Activated CD4-positive, alpha-beta T cell treated with anti-CD3 and anti-CD28 coated beads, Interleukin-2, amount 50 U/mL, for 4 hours (primary cell): ENCODE measurements around the gene TMEM225.
"Not testable (repeated sequence)": the region's sequence is repeated elsewhere in the genome, so short reads cannot be mapped to it uniquely, and the experiment has no call there.

Experiments used
- DNase-seq, 2 experiments: peaks; one replicate each; pipeline ENCODE4 v3.0.0-alpha.2; 2020

Gene TMEM225, protein sequence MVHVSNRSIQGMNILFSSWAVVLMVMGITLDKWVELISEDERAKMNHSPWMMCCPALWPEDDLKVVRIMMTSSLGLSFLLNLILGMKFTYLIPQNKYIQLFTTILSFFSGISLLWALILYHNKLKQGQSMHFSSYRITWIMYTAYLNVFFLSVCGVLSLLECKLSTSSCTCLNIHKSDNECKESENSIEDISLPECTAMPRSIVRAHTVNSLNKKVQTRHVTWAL

DNA sequence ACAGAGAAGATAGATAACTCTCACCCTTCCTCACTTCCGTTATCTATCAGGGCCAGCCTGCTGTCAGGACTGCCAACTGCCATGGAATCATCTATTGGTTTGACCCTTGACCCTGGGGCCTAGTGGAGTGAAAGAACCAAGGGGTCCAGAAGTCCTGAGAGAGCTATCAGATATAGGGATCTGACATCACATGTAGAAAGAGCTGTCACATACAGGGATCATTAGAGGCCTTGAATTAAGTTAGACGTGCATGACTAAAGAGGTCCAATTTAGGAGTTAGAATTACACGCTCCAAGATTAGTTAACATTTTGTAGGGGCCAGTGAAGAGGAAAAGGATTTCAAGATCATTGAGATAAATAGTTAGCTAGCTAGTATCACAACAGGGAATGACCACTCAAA is at the start of gene TMEM225:
TMEM225 (minus strand) TSS at position 101 of the 400 bp plus-strand sequence. CDS start 245 bp downstream, outside the sequence.
- no peak for DNase-seq

- DNase-seq = no peak
Observed at GRCh38 chr11:123924027-123924426, 38.6 kb upstream of the TMEM225 start.

DNA sequence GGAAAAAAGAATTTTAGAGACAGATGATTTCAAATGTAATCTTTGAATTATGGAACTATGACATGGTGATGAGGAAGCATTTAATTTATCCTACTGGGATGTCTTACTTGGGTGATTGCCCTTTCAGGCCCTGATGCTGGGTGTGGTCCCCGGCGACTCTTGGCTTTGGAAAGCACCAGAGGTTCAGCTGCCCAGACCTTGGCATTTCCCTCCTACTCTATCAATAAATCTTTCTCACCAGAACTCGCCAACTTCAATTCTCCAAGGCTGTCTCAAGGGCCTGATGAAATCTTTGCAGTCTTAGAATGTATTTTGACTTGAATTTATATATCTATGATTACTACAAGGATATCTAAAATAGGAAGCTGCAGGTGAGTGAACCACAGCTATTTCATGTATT is 35.5 kb upstream of the TMEM225 start:
- DNase-seq = no peak

GRCh38 chr11:123905826-123906225 is 20.4 kb upstream of the TMEM225 start:
- DNase-seq = no peak

DNA sequence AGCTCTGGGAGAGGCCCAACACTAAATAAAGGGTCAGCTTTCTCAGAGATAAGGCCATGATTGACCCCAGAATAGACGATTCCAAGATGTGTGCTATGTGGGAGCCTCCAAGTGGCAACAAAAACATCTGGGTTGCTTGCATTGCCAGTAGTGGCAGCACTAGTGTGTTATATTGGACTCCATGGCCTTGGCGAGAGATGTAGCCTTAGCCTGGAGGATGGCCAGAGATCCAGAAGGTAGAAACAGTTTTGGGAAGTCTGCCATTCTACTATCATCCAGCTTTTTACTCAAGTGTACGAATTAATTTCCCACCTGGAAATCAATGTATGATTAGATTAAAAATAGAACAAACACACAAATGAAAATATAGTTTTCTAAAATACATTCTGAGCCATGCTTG is 19.5 kb upstream of the TMEM225 start:
- no peak for DNase-seq

- DNase-seq = no peak
Observed at GRCh38 chr11:123903932-123904331, 18.5 kb upstream of the TMEM225 start.

- DNase-seq = no peak
Observed at GRCh38 chr11:123901867-123902266, 16.4 kb upstream of the TMEM225 start, which contains the start of gene OR8D4. Gene OR8D4 (plus strand): TSS chr11:123902167. CDS start chr11:123906432, 4,265 bp downstream.

GRCh38 chr11:123899792-123900191 is 14.3 kb upstream of the TMEM225 start:
- DNase-seq = no peak

DNA sequence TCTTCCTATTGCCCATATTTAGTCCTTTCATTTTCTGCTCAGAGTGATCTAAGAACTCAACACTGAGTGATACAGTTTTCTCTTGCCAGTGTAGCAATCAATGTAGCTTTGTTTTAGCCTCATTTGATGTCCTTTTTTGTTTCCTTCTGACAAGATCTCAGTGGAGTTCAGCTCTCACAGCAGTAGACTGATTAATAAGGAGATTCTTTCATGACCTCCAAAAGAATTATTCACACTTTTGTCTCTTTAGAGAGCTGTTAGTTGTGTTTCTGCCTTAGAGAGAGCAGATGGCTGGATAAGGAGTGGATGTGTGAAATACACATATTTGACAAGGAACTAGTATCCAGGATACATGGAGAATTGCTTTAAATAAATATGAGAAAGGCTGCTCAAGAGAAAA is 6.6 kb upstream of the TMEM225 start:
- no peak for DNase-seq

DNA sequence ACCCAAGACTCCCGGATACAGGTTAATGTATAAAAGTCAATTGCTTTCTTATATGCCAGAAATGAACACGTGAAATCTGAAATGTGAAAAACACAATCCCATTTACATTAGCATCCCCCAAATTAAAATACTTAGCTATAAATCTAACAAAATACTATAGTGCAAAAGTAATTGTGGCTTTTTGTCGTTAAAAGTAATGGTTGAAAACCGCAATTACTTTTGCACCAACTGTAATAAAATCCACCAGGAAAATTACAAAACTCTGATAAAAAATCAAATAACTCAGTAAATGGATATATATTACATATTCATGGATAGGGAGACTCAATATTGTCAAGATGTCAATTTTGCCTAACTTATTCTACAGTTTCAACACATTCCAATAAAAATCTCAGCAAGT is 4.6 kb downstream of the TMEM225 start:
- no peak for DNase-seq

DNA sequence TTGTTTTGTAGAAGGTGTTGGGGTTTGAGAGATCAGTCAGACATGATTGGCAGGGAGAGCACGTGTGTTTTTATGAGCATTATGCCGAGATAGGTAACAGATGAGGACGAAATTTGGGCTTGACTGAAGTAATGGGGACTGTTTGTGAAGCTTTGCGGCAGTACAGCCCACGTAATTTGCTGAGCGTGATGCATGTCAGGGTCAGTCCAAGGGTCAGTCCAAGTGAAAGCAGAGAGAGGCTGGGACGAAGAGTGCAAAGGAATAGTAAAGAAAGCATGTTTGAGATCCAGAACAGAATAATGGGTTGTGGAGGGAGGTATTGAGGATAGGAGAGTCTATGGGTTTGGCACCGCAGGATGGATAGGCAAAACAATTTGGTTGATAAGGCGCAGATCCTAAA is 17.7 kb downstream of the TMEM225 start:
- DNase-seq = not testable (repeated sequence)

DNA sequence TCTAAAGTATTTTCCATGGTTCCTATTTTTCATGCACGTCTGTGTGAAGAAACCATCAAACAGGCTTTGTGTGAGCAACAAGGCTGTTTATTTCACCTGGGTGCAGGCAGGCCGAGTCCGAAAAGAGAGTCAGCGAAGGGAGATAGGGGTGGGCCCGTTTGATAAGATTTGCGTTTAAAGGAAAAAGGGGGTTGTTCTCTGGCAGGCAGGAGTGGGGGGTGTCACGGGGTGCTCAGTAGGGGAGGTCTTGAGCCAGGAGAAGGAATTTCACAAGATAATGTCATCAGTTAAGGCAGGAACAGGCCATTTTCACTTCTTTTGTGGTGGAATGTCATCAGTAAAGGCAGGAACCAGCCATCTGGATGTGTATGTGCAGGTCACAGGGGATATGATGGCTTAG is 20.2 kb downstream of the TMEM225 start:
- DNase-seq = not testable (repeated sequence)

GRCh38 chr11:123859731-123860130 is 25.7 kb downstream of the TMEM225 start:
- no peak for DNase-seq

- DNase-seq = no peak
Observed at GRCh38 chr11:123856444-123856843, 29.0 kb downstream of the TMEM225 start.

- DNase-seq = no peak
Observed at GRCh38 chr11:123853038-123853437, 32.4 kb downstream of the TMEM225 start.

GRCh38 chr11:123852321-123852720 is 33.1 kb downstream of the TMEM225 start:
- no peak for DNase-seq

DNA sequence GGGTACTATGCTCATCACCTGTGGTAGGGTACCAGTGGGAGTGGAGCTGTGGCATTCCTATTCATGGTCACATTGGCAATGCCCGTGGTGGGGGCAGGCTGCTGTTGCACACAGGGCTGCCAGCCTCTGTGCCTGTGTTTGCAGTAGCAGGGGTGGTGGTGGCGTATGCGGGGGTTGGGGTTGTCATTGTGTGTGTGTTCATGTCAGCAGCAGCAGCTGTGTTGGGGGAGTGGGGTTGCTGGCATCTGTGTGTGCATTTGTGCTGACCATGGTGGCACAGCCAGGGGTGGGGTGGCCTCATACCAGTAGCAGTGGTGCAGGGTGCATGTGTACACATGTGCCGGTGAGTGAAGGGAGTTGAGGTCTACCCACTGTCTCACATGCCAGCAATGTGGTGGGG is 34.4 kb downstream of the TMEM225 start:
- no peak for DNase-seq

DNA sequence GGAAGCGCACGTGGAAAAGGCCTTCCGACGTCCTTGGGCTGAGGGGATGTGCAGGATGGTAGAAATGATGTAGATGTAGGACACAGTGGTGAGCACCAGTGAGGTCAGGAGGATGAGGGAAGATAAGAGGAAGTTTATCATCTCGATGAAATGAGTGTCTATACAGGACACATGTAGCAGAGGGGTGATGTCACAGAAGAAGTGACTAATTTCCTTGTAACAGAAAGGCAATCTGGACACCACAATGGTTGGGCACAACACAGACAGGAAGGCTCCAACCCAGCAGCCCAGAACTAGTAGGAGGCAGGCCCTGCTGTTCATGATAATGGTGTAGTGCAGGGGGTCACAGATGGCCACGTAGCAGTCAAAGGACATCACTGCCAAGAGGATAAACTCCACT is 44.3 kb downstream of the TMEM225 start:
- DNase-seq = no peak

DNA sequence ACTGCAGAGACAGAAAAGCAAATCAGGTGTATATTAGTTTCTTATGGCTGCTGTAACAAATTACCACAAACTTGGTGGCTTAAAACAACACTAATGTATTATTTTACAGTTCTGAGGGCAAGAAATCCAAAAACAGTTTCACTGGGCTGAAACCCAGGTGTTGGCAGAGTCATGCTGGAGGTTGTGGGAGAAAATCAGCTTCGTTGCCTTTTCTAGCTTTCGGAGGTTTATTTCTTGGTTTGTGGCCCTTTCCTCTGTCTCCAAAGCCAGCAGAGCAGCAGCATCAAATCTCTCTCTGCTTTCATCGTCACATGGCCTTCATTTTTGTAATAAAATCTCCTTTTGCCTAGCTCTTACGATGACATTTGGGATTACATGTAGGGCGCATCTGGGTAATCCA is 46.3 kb downstream of the TMEM225 start:
- DNase-seq = no peak

DNA sequence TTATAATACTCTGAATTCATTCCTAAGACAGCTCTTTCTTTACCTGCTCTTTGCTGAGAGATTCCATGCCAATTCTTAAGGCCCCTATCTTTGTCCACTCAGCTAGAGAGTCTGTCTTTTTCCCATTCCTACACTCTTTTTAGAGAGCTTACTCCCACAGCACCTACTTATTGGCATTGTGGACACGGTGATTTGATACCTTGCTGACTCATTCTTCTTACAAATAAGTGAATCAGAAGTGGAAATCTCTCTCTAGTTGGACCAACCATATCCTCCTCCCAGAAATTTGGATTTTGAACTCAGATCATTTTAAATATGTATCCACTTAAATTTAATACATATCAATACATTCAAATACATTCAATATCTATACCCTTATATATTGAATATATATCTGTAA is 46.8 kb downstream of the TMEM225 start:
- DNase-seq = no peak

DNA sequence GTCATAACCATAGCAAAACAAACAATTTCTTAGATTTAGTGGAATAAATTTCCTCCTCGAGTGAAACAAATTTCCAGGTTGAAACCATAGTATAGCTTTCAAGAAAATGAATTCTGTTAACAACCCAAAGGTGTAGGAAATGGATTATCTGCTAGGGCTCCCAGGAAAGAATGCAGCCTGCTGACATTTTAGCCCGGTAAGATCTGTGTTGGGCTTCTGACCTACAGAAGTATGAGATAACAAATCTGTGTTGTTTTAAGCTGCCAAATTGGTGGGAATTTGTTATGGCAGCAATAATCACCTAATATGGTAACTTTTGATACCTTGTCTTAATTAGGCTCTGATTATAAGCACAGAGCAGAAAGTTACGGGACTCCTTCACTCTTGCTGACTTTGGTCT is 47.3 kb downstream of the TMEM225 start:
- DNase-seq = no peak

DNA sequence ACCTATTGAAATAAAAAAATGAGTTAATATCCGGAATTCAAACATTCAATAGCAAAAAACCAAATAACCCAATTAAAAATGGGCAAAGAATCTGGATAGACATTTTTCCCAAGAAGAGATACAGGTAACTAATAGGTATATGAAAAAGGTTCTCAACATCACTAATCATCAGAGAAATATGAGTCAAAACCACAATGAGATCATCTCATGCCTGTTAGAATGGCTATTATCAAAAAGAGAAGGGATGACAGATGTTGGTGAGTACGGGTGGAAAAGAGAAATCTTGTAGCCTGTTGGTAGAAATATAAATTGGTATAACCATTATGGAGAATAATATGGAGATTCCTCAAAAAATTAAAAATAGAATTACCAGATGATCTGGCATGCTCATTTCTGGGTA is 52.4 kb downstream of the TMEM225 start:
- no peak for DNase-seq
